Measurements from ENCODE around the gene CCL3. TPM values are rescaled to one million over a fixed set of nuclear protein-coding genes. Genes with fewer than 3 reads are reported as not detected.

CCL3 gene
- polyA plus RNA-seq, 1 donor from 2014 or later = not detected

- Histone ChIP-seq H4K20me1 (ENCODE audit: insufficient read depth) (no peaks in the 10 kb centered on the region), H3K9me2 (ENCODE audit: insufficient read depth, low read length) (no peaks in the 10 kb centered on the region), H3K27ac (ENCODE audit: low read length) (no peak within 1 kb of the TSS), H3K79me2 (replicated peaks; ENCODE audit: insufficient read depth, low read length) (no peaks in the 10 kb centered on the region), H3F3A (ENCODE audit: insufficient read depth, low read length, poor library complexity, severe bottlenecking) (no peaks in the 10 kb centered on the region), H3K9ac (ENCODE audit: low read length) (no peak within 1 kb of the TSS), H3K9me3 (ENCODE audit: low read length) (no peaks in the 10 kb centered on the region), H2AFZ (ENCODE audit: low read depth, low read length) (no peak within 1 kb of the TSS), H3K4me3 (ENCODE audit: low read length) (no peak within 1 kb of the TSS), H3K27me3 (ENCODE audit: insufficient read depth, low read depth, low read length) (no peaks in the 10 kb centered on the region), H3K4me2 (ENCODE audit: low read length) (no peak within 1 kb of the TSS), H3K36me3 (ENCODE audit: insufficient read depth, low read length) (no peaks in the 10 kb centered on the region)
- TF ChIP-seq SMC3 (conservative IDR thresholded peaks at IDR 0.05; ENCODE audit: poor library complexity) (no peak), REST (IDR thresholded peaks at IDR 0.05; ENCODE audit: borderline replicate concordance) (no peak), POLR2AphosphoS5 (IDR thresholded peaks at IDR 0.05) (no peak)
- TF ChIP-seq, protein P1, sequence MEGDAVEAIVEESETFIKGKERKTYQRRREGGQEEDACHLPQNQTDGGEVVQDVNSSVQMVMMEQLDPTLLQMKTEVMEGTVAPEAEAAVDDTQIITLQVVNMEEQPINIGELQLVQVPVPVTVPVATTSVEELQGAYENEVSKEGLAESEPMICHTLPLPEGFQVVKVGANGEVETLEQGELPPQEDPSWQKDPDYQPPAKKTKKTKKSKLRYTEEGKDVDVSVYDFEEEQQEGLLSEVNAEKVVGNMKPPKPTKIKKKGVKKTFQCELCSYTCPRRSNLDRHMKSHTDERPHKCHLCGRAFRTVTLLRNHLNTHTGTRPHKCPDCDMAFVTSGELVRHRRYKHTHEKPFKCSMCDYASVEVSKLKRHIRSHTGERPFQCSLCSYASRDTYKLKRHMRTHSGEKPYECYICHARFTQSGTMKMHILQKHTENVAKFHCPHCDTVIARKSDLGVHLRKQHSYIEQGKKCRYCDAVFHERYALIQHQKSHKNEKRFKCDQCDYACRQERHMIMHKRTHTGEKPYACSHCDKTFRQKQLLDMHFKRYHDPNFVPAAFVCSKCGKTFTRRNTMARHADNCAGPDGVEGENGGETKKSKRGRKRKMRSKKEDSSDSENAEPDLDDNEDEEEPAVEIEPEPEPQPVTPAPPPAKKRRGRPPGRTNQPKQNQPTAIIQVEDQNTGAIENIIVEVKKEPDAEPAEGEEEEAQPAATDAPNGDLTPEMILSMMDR (IDR thresholded peaks at IDR 0.05; ENCODE audit: poor library complexity, severe bottlenecking) = no peak
Measured at GRCh38 chr17:36063786-36064541, 26.0 kb downstream of the CCL3 start, which contains the start of gene CCL18. TSS of gene CCL18 (plus strand) at chr17:36064272. CDS start at chr17:36064343, 71 bp downstream.

DNA sequence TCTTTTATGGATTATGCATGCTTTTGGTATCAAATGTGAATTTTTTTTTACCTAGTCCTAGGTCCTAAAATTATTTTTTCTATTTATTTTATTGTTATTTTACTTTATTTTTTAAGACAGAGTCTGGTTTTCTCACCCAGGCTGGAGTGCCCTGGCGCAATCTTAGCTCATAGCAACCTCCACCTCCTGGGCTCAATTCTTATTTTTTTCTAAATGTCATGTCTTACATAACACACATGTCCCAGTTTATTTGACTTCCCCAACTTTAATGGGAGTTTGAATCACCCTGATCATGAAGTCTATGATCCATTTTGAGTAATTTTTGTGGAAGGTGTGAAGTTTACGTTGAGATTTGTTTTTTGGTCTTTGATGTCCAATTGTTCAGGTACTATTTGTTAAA is 29.1 kb downstream of the CCL3 start:
- Histone ChIP-seq H3K79me2 (replicated peaks; ENCODE audit: insufficient read depth, low read length) (no peaks in the 10 kb centered on the region), H3K9me2 (ENCODE audit: insufficient read depth, low read length) (no peaks in the 10 kb centered on the region), H3K4me3 (ENCODE audit: low read length) (no peak overlapping the region), H3K9me3 (ENCODE audit: low read length) (no peaks in the 10 kb centered on the region), H3K27me3 (ENCODE audit: insufficient read depth, low read depth, low read length) (no peaks in the 10 kb centered on the region), H3K4me2 (ENCODE audit: low read length) (no peak overlapping the region), H3K27ac (ENCODE audit: low read length) (no peak overlapping the region), H4K20me1 (ENCODE audit: insufficient read depth) (no peaks in the 10 kb centered on the region), H3F3A (ENCODE audit: insufficient read depth, low read length, poor library complexity, severe bottlenecking) (no peaks in the 10 kb centered on the region), H3K36me3 (ENCODE audit: insufficient read depth, low read length) (no peaks in the 10 kb centered on the region), H3K9ac (ENCODE audit: low read length) (no peak overlapping the region), H2AFZ (ENCODE audit: low read depth, low read length) (no peak overlapping the region)
- TF ChIP-seq RAD21 (conservative IDR thresholded peaks at IDR 0.05) (no peak), EZH2 (IDR thresholded peaks at IDR 0.05; ENCODE audit: borderline replicate concordance, insufficient read depth, low read length, poor library complexity, severe bottlenecking) (no peak), EP300 (conservative IDR thresholded peaks at IDR 0.05; ENCODE audit: poor library complexity, severe bottlenecking) (no peak), MXI1 (conservative IDR thresholded peaks at IDR 0.05; ENCODE audit: poor library complexity, severe bottlenecking) (no peak), SMC3 (conservative IDR thresholded peaks at IDR 0.05; ENCODE audit: poor library complexity) (no peak), TAF1 (IDR thresholded peaks at IDR 0.05; ENCODE audit: low read depth) (no peak), REST (IDR thresholded peaks at IDR 0.05; ENCODE audit: borderline replicate concordance) (no peak), POLR2AphosphoS5 (IDR thresholded peaks at IDR 0.05) (no peak)
- TF ChIP-seq, protein P1 (IDR thresholded peaks at IDR 0.05; ENCODE audit: poor library complexity, severe bottlenecking) = no peak

Measured in neural cell (in vitro differentiated cells).